Measurements from ENCODE around the gene JAG1.

Gene JAG1

GRCh38 chr20:10699941-10700340, 26.1 kb upstream of the JAG1 start:
- in situ Hi-C loops (cut with MboI; ENCODE audit: low sequenced_read_pairs), result no loop called here

DNA sequence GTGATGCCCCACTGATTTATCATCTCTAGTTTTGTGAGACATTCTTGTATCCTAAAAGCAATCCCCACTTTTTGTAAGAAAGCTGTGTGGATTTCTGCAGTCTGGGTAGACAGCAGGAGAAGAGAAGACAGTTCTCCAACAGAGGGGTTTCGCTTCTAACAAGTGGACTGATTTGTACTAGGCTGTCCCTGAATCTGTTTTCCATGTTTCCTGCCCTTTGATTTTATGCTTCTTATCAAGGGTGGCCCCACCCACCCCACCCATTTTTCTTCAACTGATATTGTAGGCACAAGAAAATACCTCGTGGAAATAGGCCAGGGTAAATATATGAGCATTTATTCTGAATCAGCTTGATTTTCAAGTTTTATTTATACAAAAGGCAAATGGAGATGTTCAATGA, 25.7 kb upstream of the JAG1 start:
- in situ Hi-C loops (cut with MboI; ENCODE audit: low sequenced_read_pairs), result no loop called here

GRCh38 chr20:10696650-10697049, 22.9 kb upstream of the JAG1 start:
- in situ Hi-C loops (cut with MboI; ENCODE audit: low sequenced_read_pairs), result no loop called here

DNA sequence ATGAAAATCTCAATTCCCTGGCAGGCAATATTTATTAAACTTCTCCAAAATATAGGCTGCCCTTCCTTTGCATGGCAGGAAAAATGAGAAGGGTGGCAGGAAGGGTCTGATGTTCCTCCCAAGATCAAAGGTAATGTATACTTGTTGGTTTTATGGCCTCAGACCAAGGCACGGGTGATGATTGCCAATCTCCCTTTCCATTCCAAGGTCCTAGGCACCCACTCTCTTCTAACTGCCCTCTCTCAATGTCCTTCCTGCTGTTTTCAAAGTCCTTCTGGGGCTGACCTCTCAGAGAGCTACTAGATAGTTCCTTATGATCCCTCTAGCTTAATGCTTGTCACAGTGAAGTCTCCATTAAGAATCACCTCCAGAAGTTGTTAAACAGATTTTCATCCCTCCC, 15.6 kb upstream of the JAG1 start:
- in situ Hi-C loops (cut with MboI; ENCODE audit: low sequenced_read_pairs), result no loop called here

DNA sequence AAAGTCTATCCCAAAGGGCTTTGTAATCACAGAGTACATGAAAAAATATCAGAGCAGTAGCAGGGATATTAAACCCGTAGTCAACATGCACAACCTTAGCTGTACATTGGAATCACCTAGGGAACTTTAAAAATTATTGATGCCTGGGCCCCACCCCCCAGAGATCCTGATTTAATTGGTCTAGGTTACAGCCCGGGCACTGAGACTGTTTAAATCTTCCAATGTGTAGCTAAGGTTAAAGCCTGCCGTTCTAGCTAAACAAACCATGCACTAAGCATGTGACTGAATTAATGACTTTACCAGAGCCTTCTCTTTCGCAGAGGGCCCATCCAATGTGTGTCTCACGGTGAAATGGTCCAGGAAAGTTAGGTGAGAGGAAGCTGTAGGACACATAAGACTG, 14.1 kb upstream of the JAG1 start:
- in situ Hi-C loops (cut with MboI; ENCODE audit: low sequenced_read_pairs), result no loop called here

DNA sequence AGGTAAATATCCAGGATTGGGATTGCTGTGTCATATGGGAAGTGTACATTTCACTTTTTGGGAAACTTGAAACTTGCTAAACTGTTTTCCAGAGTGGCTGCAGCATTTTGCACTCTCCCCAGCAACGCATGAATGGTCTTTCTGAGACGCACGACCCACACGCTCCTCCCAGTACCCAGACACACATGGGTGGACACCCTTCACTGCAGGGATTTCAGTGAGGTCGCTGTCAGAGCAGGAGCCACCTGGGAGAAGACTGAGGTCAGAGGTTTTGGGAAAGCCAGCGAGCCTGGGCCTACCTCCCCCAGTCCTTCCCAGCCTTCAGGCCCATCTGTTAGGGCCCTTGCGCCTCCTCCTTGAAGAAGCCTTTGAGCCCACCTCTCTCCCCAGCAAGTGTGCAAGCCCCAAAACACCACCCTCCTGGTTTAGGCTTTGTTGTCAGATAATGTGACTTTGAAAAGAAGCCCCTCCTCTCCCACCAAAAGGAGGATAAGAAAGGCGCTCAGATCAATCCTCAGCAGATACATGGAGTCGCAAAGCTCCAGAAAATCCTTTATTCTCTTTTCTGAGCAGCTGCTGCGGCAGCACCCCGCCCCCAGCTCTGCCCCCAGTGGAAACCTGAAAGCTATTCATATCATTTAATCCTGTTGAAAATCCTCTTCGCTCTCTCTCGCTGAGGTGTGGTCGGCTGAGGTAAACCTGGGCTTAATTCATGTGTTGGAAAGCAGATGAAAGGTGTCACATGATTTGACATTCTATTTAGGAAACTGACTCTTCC, 12.7 kb upstream of the JAG1 start:
- in situ Hi-C loops (cut with MboI; ENCODE audit: low sequenced_read_pairs), result no loop called here

DNA sequence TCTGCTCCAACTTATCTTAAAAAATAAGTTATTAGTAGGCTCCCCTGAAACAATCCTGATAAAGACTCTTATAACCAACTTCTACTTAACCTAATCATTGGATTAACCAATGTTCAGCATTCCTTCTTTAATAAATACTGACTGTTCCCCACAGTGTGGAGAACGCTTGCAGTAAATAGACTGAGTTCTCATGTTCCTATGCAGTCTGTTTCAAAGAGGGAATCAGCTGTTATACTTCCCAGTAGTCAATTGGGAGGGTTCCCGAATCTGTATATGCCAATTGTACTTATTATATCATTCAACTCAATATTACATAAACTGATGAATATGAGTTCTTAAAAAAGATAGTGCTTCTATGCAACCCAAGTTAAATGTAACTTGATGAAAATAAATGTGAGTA, 9.7 kb upstream of the JAG1 start:
- in situ Hi-C loops (cut with MboI; ENCODE audit: low sequenced_read_pairs), result no loop called here

DNA sequence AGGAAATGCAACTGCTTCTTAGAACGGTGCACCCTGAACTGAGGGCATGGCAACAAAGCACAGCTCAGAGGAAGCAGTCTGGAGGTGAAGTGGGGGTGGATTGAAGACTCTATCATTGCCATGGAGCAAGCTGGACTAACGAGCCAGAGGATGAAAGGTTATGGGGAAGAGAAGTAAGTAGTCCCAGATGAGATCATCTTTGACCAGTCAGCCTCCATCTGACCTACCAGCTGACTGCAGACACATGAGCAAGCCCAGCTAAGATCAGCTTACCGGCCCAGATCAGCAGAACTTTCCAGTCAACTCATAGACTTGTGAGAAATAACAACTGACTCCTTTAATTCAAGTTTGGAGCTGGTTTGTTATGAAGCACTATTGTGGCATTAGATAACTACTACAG, 9.1 kb upstream of the JAG1 start:
- in situ Hi-C loops (cut with MboI; ENCODE audit: low sequenced_read_pairs), result no loop called here

DNA sequence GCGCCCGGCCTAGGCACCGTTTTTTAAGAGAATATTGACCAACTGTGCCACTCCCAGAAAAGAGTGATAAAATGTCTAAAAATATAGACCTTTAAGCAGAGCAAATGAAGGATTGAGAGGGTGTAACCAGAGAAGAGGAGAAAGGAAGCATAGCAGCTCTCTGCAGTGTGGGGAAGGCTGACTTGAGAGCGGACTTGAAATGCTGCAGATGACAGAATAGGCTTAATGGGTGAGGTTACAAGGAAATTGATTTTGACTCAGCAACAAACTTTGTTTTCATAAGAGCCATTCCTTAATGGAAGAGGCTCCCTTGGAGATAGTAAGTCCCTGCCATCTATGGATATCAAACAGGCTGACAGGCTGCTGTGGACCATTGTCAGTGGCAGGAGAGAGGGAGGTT, 7.7 kb upstream of the JAG1 start:
- in situ Hi-C loops (cut with MboI; ENCODE audit: low sequenced_read_pairs), result no loop called here

DNA sequence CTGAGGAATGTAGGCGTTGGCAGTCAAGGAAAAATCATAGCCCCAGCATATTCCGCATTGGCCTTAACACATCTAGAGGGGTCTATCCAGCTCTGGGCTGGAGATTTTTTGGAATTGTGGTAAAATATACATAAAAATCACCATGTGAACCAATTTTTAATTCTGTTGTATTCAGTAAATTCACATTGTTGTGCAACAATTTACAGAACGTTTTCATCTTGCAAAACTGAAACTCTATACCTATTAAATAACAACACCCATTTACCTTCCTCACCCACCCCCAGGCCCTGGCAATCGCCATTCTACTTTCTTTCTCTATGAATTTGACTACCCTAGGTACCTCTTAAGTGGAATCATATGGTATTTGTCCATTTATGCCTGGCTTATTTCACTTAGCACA, 6.8 kb upstream of the JAG1 start:
- in situ Hi-C loops (cut with MboI; ENCODE audit: low sequenced_read_pairs), result no loop called here

GRCh38 chr20:10679269-10679668, 5.5 kb upstream of the JAG1 start:
- in situ Hi-C loops (cut with MboI; ENCODE audit: low sequenced_read_pairs), result no loop called here

GRCh38 chr20:10676518-10676917, 2.7 kb upstream of the JAG1 start:
- in situ Hi-C loops (cut with MboI; ENCODE audit: low sequenced_read_pairs), result no loop called here

DNA sequence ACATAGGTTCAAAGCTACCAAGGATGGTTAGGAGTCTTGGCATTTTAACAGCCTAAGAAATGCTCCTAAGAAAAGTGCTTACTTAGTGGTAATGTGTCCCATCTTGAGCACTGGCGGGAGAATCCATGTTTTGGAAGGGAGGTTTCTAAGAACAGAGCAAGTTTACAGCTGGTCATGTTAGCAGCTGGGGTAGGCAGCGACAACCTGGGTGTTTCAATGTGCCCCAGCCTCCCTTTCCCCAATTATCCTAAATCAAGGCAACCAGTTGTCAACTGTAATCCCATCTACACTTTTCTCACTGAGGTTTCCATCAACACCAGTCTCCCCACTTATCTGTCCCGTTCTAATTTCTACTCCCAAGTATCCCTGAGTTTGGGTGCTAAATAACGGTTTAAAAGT, 1.6 kb upstream of the JAG1 start:
- in situ Hi-C loops (cut with MboI; ENCODE audit: low sequenced_read_pairs), result no loop called here

GRCh38 chr20:10674684-10675449, 1.1 kb upstream of the JAG1 start:
- in situ Hi-C loops (cut with MboI; ENCODE audit: low sequenced_read_pairs), result no loop called here

- in situ Hi-C loops (cut with MboI; ENCODE audit: low sequenced_read_pairs), result no loop called here
Observed at GRCh38 chr20:10673176-10673841, 490 bp downstream of the JAG1 start.

GRCh38 chr20:10672624-10673127, 1.1 kb downstream of the JAG1 start:
- in situ Hi-C loops (cut with MboI; ENCODE audit: low sequenced_read_pairs), result no loop called here

- in situ Hi-C loops (cut with MboI; ENCODE audit: low sequenced_read_pairs), result no loop called here
Observed at GRCh38 chr20:10671919-10672623, 1.7 kb downstream of the JAG1 start.

DNA sequence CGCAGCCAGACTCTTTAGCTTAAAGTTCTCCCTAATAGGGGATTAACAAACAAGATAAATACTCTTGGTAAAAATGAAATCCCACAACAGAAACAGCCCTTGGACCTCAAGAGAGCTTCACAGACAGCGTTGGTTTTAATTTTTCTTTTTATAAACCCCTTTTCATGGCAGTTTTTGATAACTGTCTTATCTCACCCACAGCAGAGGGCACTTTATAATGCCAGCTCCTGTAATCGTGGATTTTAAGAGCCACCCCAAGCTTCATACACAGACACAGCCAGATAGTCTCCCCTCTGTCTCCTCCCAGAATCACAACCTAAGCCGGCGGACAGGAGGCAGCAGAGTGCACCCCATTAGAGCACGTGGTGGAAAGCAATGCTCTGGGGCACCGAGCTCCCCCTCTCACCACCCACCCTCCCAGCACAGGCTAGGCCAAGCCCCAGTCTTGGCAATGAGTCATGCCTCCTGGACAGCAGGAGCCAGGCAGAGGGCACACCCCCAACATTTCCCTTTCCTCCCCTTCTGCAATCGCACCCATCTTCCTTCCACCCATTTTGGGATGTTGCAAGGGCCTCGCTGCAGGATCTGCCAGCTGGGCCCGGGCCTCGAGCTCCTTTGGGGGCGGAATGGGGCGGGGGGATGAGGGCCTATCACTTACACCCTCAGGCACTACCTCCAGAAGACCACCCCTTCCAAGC, 2.4 kb downstream of the JAG1 start:
- in situ Hi-C loops (cut with MboI; ENCODE audit: low sequenced_read_pairs), result no loop called here

- in situ Hi-C loops (cut with MboI; ENCODE audit: low sequenced_read_pairs), result no loop called here
Observed at GRCh38 chr20:10670501-10671220, 3.1 kb downstream of the JAG1 start.
